IPS DF 4.7 (cell line): ENCODE data around the gene OSBPL3.

ENCODE experiments used
- DNase-seq: peaks from one replicate; pipeline ENCODE4 v3.0.0-alpha.2; 2013; ENCODE audit warnings: low spot score; ENCODE audit errors: extremely low read depth

OSBPL3 gene

DNA sequence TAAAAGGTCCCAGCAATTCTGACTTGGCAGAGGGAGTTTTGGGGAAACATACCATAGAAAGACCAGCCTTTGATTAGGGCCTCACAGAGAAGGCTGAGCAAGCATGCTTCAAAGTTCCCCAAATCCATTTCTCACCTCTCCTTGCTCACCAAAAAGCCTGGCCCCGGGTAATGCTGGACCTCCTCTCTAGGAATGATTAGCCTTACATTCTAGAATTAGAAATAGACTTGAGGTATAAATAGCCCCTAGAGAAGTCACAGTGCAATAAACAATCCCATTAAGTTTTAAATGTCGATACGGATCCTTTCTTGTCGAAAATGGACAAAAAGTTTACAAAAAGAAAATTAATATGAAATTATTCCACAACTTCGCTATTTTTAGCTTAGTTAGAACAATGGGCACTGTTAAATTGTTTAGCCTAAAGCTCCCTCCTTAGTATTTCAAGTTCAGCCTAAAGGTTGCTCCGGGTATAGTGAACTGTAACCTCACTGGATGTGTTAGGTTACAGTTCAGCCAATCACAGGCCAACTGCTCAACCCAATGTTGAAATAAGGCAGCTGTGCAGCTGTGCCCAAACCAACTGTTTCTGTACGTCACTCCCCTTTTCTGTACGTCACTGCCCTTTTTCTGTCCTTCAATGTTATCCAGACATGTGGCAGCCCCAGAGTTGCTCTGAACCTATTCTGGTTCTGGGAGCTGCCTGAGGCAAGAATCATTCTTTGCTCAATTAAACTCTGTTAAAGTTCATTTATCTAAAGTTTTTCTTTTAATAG, 214.8 kb downstream of the OSBPL3 start:
- DNase-seq, result no peak

DNA sequence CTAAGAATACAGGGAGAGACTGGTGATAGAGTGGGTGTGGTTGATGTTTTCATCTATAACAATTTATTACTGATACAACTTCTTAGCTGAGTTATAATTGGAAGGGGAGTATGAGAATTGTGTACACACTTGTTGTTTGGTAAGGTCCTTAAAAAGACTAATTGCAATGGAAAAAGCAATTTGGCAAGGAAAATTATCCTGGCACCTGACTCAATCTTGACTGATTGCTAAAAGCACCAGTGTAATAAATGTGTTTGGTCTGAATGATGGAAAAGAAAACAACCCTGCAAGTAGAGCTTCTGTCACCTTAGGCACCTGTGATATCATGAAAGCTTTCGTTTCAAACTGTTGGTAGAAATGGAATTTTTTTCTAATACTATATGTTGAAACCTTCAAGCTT, 216.0 kb downstream of the OSBPL3 start:
- no peak for DNase-seq

DNA sequence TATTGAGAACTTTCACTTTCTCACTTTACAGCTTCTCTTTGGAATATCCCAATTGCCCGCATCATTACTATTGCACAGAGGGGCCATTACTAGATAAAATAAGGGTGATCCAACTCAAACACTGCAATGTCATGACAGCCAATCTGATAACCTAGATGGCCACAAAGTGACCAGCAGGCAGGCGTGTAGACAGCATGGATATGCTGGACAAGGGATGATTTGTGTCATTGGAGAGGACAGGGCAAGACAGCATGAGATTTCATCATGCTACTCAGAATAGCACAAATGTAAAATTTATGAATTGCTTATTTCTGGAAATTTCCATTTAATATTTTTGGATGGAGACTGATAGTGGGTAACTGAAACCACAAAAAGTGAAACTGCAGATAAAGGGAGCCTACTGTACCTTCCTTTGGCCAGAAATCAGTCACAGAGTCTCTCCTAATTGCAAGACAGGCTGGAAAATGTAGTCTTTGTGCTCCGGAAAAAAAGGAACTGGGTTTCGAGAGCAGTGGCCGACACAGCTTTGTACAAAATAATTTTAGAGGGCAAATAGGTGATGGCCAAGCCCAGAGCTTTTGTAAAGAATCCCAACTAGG, 216.6 kb downstream of the OSBPL3 start:
- DNase-seq, result no peak

DNA sequence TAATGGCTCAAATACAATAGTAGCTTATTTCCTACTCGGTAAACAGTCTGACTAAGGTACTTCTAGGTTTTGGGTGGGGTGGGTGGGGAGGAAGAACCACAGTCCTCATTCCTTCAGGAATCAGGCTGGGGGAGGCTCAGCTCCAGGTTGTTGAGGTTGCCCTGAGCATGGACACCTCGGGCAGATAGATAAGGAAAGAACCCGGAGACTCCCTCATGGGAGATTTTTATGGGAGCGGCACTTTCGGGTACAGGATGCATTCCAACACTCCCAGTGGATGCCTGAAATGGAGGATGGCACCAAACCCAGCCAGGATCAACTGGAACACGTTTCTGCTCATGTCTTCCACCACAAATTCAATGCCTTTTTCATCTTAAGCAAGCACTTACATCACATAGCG, 217.2 kb downstream of the OSBPL3 start:
- DNase-seq, result no peak

DNA sequence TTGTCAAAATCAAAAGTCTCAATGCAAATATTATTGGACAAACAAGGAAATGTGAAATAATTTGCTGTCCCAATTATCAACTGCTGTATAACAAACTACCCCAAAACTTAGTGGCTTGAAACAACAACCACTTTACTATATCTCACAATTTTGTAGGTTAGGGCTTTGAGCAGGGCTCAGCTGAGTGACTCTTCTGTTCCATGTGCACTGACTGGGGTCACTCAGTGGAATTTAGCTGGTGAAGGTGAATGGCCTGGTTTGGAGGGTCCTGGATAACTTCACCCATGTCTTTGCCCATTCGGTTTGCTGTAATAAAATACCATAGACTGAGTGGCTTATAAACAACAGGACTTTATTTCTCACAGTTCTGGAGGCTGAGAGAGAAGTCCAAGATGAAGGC, 219.0 kb downstream of the OSBPL3 start:
- DNase-seq, result no peak

DNA sequence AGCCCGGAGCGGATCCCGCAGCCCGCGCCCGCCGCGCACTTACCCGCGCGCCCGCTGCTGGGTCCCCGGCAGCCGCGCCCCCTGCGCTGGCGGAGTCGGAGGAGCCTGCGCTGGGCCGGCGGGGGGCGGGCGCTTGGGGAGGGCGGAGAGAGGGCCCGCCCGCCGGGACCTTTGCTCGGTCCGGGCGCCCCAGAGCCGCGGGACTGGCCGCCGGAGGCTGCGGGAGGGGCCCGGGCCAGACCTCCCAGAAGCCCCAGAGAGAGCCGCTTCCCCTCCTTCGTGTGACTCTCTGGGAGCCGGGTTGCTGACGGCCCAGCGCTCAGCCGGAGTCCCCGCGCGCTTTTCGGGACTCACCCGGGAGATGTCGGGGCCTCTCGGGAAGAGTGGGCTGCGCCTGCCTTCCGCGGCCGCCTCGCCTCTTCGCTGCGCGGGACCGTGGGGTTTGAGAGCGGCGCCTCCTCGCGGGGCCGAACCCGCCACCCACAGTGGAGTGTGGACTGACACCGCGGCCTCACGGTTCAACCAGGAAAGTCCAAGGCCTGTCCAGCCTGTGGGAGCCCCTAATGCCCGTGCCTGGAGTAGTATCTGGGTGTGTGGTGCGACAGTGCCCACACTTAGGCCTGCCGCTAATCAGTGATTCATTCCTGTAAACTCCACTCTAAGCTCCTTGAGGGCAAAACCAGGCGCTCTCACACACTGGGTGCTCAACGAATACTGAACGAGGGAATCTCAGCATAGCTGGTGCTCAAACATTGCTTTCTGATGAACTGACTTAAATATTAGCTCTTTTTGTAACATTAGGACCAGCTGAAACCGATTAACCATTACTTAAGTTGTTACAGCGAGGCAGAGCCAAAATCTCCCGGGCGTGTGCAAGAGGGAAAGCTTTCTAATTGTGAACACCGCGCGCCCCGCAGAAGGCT, 222.4 kb downstream of the OSBPL3 start, which contains the start of gene GSDME:
Gene GSDME, minus strand, starts transcription at position 112 of the 923 bp plus-strand sequence. CDS start 7,690 bp downstream, outside the sequence.
- no peak for DNase-seq

DNA sequence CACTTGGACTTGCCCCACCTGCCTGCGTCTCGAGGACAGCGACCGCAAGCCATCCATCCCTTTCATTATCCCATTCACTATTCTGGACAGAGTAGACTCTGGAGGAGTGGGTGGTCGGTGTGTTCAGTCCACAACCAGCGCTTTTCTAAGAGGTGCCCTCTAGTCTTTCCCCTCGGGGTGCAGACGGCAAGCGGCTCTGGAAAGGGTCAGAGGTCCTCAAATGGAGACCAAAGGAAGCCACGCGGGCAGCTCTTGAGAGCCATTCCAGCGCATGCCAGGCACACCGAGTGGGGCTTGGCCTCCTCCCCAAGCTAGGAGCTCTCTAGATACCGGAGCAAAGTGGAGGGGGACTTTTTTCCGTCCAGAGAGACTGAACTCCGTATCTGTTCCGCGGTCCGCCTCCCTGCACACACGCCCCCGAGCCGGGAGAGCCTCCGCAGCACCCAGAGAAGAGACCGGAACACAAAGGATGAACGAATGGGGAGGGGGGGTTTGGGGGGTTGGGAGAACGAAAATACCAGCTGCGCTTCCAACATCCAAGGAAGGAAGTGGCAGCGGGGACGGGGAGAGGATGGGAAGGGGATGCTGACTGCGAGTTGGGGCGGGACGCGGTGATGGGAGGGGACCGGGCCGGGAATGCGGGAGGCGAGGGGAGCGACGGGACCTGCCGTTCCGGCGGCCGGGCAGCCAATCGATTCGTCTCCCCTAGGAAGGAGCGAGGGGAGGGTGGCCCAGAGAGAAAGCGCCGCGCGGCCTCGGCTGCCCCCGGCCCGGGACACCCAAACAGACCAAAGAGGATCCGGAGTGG, 223.2 kb downstream of the OSBPL3 start:
- peak; percentile 19 for DNase-seq

DNA sequence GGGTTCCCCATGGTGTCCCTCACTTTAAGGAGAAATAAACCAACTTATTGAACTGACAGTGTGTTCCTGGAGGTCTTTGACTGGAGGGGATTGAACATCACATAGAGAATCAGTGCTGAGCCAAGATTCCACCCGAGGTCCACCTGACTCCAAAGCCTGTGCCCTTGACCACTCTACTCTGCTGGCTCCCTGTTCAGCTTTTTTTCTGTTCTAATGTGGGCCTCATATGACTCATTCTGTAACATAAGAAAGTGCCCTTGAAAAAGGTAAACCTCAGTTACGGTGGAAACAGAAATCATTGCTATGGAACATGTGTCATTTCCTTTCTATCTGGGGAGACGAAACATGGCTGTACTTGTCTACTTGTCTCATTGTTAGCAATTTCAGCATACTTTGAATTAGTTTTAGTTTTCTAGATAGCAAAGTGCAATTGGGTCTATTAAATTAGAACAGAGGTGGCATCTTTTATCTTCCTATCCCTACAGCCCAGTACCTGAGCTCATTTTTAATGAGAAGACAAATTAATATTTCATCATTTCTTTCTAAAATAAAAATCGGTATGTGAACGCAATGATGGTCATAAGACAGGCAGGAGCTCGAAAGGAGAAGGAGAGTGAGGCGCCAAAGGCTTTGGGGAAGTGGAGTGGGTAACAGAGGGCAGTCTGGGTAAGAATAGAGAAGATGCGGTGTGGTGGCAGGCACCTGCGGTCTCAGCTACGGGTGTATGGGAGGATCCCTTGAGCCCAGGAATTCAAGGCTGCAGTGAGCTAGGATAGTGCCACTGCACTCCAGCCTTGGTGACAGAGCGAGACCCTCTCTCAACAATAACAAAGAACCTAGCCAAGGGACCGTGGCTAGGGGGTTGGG, 224.2 kb downstream of the OSBPL3 start:
- DNase-seq, result no peak

DNA sequence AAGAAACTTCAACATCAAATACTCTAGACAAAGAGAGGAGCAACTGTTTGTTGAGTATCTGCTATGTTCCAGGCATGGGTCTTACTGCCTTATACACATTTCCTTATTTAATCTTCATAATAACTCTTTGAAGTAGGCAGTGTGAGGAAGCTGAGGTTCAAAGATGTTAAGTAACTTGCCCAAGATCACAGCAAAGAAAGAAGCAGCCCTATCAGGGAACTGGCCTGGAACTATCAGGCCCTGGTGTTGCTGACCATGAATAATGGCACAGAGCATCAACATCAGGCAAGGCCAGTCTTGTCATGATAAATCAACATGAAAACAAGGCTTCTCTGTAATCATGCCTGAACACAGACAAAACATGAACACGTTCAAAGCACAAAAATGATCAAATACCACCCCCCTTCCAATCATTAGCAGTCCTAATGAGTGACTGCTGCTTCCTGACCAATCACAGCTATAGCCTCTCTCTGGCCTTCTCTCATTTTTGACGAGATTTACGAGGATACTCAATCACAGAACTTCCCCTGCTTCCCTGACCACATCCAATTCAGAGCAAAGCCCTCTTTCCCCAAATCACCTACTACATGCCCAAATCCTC, 225.0 kb downstream of the OSBPL3 start:
- no peak for DNase-seq

DNA sequence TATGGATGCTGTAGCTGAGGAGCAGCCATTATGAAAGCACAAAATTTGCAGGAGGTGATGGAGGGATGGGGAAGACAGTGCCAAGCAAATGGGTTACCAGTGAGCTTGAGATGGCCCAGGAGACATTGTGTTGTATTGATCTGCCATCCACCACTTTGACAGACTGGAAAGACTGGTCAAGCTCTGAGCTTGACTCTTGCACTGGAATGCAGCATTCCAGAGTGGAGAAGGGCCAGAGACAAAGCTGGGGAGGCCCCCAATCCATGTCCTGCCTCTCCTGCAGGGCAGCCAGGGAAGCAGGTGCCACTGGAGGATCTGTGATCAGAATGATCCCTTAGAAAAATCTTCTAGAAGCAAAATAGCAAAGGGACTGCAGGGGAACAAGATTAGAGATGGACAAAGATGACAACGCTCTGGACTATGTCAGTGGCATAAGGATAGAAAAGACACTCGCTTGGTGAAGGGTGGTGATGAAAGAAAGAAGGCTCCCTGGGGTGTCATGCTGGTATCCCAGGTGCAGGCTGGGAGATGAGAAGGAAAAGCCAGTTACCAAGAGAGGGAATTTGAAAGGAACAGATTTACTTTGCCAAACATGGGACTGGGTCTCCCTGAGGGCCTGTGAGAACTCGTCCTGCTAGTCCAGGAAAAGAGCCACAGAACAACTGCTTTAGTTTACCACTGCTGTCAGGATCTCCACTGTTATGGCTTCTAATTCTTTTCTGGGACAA, 227.7 kb downstream of the OSBPL3 start:
- no peak for DNase-seq

DNA sequence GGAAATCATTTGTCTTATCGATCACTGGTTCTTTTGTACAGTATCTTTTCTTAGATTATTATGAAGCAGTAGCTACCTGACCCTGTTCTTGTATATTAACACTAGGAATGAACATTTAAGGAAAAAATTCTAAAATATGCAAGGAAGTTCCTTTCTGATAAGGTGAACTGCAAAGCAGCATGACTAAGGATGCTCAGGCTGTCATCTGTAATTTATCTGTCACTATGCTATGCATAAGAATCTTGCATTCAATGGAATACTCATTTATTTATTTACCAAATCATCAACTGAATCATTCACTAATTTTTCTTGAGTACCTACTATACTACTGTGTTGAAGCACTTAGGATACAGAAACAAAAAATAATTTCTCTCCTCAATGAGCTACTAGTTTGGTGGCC, 228.5 kb downstream of the OSBPL3 start:
- no peak for DNase-seq

DNA sequence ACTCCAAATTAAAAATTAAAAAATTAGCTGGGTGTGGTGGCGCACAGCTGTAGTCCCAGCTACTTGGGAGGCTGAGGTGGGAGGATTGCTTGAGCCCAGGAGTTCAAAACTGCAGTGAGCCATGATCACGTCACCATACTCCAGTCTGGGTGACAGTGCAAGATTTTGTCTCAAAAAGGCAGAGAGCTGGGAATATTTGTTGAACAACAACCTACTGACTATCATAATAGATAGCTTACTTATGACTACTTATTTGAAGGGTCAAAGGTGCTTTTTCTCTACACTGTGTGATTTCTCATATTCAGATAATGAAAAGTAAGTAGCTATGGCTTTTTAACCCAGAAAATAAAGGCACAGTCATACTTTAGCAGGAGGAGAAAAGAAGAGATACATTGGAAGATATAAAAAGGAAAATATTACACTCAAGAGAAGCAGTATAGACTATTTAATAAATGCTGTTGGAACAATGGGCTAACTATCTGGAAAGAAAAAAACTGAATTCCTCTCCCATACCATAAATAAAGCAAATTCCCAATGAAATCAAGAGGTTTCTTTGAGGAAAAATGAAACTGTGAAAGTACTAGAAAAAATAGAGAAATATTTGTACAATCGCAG, 229.4 kb downstream of the OSBPL3 start:
- no peak for DNase-seq

DNA sequence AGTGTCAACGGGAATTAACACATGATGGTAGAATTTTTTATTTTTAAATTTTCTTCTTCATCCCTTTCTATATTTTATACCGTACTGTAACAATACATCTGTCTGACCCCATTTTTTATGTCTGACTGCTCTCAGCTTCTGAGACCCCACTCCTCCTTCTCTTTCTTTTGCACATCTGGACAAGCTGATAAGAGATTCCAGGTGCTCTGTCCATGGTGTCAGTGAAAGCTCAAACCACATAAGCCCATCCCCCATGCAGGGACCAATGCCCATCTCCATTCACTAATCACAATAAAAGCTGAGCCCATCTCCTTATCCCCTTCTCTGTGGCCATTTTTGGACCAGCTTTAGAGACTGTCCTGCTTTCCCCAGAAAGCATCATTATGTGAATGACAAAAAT, 231.5 kb downstream of the OSBPL3 start:
- no peak for DNase-seq
